ENCODE results near the gene TRIM8. TPM values are rescaled to one million over a fixed set of nuclear protein-coding genes. Genes with fewer than 3 reads are reported as not detected.
A peak's percentile ranks its signal among the peaks of the same experiment; 100 is the strongest.
"Not testable (repeated sequence)": the region's sequence is repeated elsewhere in the genome, so short reads cannot be mapped to it uniquely, and the experiment has no call there.

Gene TRIM8
- total RNA-seq, 1 donor: 126 TPM

DNA sequence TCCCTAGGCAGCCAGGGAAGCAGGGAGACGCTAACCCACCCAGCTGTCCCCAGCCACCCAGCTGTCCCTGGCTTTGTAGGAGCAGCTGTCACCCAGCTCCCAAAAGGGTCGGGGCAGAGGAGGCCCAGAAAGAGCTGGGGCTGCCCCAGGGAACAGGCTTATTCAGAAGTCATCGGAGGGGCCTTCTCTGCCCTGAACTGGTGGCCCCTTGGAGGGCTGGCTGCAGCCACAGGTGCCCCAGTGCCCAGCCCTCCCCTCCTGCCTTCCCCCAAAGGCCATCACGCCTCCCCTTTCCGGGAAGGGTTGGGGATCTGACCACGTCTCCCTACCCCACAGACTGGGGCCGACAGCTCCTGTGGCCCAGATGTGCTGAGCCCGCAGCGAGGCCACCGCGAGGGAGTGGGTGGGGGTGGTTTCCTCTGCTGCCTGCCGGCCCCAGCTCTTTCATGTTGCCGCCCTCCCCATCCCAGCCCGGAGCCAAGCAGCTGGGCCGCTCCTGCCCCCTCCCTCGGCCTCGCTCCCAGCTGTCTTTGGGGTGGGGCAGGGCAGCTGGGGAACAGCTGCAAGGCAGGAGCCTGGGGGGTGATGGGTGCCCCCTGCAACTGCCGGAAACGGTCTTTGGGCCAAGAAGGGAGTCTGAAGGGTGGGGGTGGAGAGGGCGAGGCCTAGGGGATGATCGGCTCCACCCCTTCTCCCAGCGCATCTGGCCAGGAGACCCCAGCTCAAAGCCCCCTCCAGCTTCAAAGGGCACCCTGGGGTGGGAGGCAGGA, 16.8 kb downstream of the TRIM8 start:
- DNase-seq (ENCODE audit: insufficient read length, low spot score, missing footprints): peak; percentile 96
- peaks cover 8% of the 10 kb centered on the region for H3K4me1 ChIP-seq (ENCODE audit: insufficient read depth, low read length)
- H3K4me3 ChIP-seq (ENCODE audit: insufficient read depth, low read length): no peak overlapping the region
- H3K9me3 ChIP-seq (ENCODE audit: low read depth, low read length): no peaks in the 10 kb centered on the region
- no peaks in the 10 kb centered on the region for H3K27me3 ChIP-seq (ENCODE audit: insufficient read depth, low read length)
- H4K20me1 ChIP-seq (ENCODE audit: insufficient read depth, low read length): peaks cover 19% of the 10 kb centered on the region
- H3K36me3 ChIP-seq (ENCODE audit: insufficient read depth, low read length): peaks cover 30% of the 10 kb centered on the region
- H3K79me2 ChIP-seq (ENCODE audit: insufficient read depth, low read length): peaks cover 20% of the 10 kb centered on the region
- H2AFZ ChIP-seq (ENCODE audit: low read length): no peak overlapping the region
- no peak overlapping the region for H3K27ac ChIP-seq (ENCODE audit: low read depth, low read length)
- TF ChIP-seq, protein P1, sequence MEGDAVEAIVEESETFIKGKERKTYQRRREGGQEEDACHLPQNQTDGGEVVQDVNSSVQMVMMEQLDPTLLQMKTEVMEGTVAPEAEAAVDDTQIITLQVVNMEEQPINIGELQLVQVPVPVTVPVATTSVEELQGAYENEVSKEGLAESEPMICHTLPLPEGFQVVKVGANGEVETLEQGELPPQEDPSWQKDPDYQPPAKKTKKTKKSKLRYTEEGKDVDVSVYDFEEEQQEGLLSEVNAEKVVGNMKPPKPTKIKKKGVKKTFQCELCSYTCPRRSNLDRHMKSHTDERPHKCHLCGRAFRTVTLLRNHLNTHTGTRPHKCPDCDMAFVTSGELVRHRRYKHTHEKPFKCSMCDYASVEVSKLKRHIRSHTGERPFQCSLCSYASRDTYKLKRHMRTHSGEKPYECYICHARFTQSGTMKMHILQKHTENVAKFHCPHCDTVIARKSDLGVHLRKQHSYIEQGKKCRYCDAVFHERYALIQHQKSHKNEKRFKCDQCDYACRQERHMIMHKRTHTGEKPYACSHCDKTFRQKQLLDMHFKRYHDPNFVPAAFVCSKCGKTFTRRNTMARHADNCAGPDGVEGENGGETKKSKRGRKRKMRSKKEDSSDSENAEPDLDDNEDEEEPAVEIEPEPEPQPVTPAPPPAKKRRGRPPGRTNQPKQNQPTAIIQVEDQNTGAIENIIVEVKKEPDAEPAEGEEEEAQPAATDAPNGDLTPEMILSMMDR (IDR thresholded peaks at IDR 0.05; ENCODE audit: extremely low read depth, low read depth, low read length): no peak
- peak overlapping the region; percentile 28 for H3K4me2 ChIP-seq (ENCODE audit: insufficient read depth, low read length)

DNA sequence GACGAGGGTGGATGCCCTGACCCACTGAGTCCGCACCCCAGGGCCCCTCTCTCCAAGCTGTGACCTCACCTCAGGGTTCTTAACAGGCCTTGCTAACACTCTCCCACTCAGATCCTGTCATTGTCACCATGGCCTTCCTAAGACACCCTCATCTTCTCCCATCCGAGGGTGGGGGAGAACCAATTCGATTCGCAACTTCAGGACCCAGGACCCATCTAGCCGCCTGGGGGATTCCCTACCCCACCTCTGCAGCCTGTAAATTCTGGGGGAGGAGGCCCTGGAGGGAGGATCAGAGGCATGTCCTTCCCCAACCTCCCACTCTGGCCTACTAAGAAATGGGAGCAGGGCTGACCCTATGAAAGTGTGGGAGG, 17.4 kb downstream of the TRIM8 start:
- Histone ChIP-seq H3K4me1 (ENCODE audit: insufficient read depth, low read length) (peaks cover 8% of the 10 kb centered on the region), H3K36me3 (ENCODE audit: insufficient read depth, low read length) (peaks cover 25% of the 10 kb centered on the region), H3K9me3 (ENCODE audit: low read depth, low read length) (no peaks in the 10 kb centered on the region), H3K4me3 (ENCODE audit: insufficient read depth, low read length) (no peak overlapping the region), H2AFZ (ENCODE audit: low read length) (no peak overlapping the region), H3K27ac (ENCODE audit: low read depth, low read length) (no peak overlapping the region), H4K20me1 (ENCODE audit: insufficient read depth, low read length) (peaks cover 14% of the 10 kb centered on the region), H3K4me2 (ENCODE audit: insufficient read depth, low read length) (no peak overlapping the region), H3K79me2 (ENCODE audit: insufficient read depth, low read length) (peaks cover 14% of the 10 kb centered on the region), H3K27me3 (ENCODE audit: insufficient read depth, low read length) (no peaks in the 10 kb centered on the region)
- TF ChIP-seq, protein P1 (IDR thresholded peaks at IDR 0.05; ENCODE audit: extremely low read depth, low read depth, low read length): no peak
- peak; percentile 29 for DNase-seq (ENCODE audit: insufficient read length, low spot score, missing footprints)

- Histone ChIP-seq H3K79me2 (ENCODE audit: insufficient read depth, low read length) (no peaks in the 10 kb centered on the region), H3K27ac (ENCODE audit: low read depth, low read length) (no peak overlapping the region), H3K4me1 (ENCODE audit: insufficient read depth, low read length) (peaks cover 4% of the 10 kb centered on the region), H3K4me2 (ENCODE audit: insufficient read depth, low read length) (no peak overlapping the region), H3K9me3 (ENCODE audit: low read depth, low read length) (no peaks in the 10 kb centered on the region), H4K20me1 (ENCODE audit: insufficient read depth, low read length) (no peaks in the 10 kb centered on the region), H3K4me3 (ENCODE audit: insufficient read depth, low read length) (no peak overlapping the region), H2AFZ (ENCODE audit: low read length) (no peak overlapping the region), H3K36me3 (ENCODE audit: insufficient read depth, low read length) (no peaks in the 10 kb centered on the region), H3K27me3 (ENCODE audit: insufficient read depth, low read length) (no peaks in the 10 kb centered on the region)
- TF ChIP-seq, protein P1 (IDR thresholded peaks at IDR 0.05; ENCODE audit: extremely low read depth, low read depth, low read length): no peak
- DNase-seq (ENCODE audit: insufficient read length, low spot score, missing footprints): peak; percentile 63
These were observed 21.7 kb downstream of the TRIM8 start for GRCh38 chr10:102665904-102666509.

DNA sequence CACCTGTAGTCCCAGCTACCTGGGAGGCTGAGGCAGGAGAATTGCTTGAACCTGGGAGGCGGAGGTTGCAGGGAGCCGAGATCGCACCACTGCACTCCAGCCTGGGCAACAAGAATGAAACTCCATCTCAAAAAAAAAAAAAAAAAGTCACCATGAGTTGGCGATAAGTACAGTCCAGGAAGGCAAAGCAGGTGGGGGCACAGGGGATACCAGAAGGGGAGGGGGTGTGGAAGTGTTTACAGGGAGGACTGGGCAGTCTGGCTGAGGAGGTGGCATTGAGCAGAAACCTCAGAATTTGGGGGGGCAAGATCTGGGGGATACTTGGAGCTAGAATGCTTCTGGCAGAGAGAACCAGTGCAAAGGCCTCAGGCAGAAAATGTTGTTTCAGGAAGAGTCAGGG, 23.1 kb downstream of the TRIM8 start:
- not testable (repeated sequence) for H3K27me3 ChIP-seq (ENCODE audit: insufficient read depth, low read length); H4K20me1 ChIP-seq (ENCODE audit: insufficient read depth, low read length); H3K4me2 ChIP-seq (ENCODE audit: insufficient read depth, low read length); H2AFZ ChIP-seq (ENCODE audit: low read length); H3K27ac ChIP-seq (ENCODE audit: low read depth, low read length); H3K9me3 ChIP-seq (ENCODE audit: low read depth, low read length); H3K4me1 ChIP-seq (ENCODE audit: insufficient read depth, low read length); H3K36me3 ChIP-seq (ENCODE audit: insufficient read depth, low read length); DNase-seq (ENCODE audit: insufficient read length, low spot score, missing footprints); H3K79me2 ChIP-seq (ENCODE audit: insufficient read depth, low read length); H3K4me3 ChIP-seq (ENCODE audit: insufficient read depth, low read length)

Measured in osteoblast (primary cell).